ENCODE measurements around the gene L3MBTL4. TPM values are rescaled to one million over a fixed set of nuclear protein-coding genes. Genes with fewer than 3 reads are reported as not detected.
A peak's percentile ranks its signal among the peaks of the same experiment; 100 is the strongest.
"Not testable (repeated sequence)": the region's sequence is repeated elsewhere in the genome, so short reads cannot be mapped to it uniquely, and the experiment has no call there.

Gene L3MBTL4
- total RNA-seq, 1 donor from 2014 or later = 16.2 TPM

DNA sequence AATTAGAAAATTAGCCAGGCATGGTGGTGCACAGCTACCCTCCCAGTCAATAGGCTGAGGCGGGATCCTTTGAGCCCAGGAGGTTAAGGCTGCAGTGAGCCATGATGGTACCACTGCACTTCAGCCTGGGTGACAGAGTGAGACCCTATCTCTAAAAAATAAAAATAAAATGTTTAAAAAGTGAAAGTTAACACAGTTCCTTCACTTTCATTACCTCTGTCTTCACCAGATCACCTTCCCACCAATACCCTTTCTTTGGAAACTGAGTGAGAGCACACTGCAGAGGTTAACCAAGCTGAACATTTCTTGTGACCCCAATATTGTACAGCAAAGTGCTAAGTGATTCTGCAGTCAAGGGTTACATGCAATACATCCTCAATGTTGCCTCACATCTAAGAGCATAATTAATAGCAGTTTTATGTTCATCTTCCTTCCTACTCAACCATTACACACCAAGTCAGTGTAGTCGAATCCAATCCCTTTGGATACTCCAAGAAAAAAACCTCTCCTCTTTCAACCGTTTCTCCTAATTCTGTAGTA lies 1.7 kb downstream of the L3MBTL4 start:
- Histone ChIP-seq H3K27ac (peak overlapping the region; percentile 85), H3K36me3 (no peaks in the 10 kb centered on the region), H3K9me3 (no peaks in the 10 kb centered on the region), H3K4me1 (peaks cover 8% of the 10 kb centered on the region), H3K4me3 (peak overlapping the region; percentile 68), H3K27me3 (no peaks in the 10 kb centered on the region)
- DNase-seq (no peak), ATAC-seq (no peak)
- intact Hi-C loops (cut with DNase I) = no loop called here
- TF ChIP-seq, protein P1, sequence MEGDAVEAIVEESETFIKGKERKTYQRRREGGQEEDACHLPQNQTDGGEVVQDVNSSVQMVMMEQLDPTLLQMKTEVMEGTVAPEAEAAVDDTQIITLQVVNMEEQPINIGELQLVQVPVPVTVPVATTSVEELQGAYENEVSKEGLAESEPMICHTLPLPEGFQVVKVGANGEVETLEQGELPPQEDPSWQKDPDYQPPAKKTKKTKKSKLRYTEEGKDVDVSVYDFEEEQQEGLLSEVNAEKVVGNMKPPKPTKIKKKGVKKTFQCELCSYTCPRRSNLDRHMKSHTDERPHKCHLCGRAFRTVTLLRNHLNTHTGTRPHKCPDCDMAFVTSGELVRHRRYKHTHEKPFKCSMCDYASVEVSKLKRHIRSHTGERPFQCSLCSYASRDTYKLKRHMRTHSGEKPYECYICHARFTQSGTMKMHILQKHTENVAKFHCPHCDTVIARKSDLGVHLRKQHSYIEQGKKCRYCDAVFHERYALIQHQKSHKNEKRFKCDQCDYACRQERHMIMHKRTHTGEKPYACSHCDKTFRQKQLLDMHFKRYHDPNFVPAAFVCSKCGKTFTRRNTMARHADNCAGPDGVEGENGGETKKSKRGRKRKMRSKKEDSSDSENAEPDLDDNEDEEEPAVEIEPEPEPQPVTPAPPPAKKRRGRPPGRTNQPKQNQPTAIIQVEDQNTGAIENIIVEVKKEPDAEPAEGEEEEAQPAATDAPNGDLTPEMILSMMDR (IDR thresholded peaks at IDR 0.05) = no peak

DNA sequence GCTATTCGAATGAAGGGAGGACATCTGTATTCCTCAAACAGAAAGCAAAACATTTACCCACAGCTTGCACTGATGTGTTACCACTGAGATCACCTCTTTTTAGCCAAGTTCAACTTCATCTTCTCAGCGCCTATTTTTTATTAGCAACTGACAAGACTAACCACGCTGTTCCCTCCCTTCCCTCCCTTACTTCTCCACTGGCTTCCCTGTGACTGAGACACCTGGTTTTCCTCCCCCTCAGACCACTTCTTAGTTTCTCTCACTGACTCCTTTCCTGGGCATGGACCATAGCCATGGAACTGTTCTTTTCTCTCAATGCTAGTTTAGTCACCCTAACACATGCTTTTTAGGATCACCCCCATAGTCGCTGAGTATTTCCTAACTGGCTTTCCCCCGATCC lies 3.3 kb downstream of the L3MBTL4 start:
- H3K36me3 ChIP-seq = no peaks in the 10 kb centered on the region
- no peaks in the 10 kb centered on the region for H3K27me3 ChIP-seq
- ATAC-seq (no peak), DNase-seq (no peak)
- H3K9me3 ChIP-seq = no peaks in the 10 kb centered on the region
- H3K4me3 ChIP-seq = no peak overlapping the region
- peaks cover 8% of the 10 kb centered on the region for H3K4me1 ChIP-seq
- intact Hi-C loops (cut with DNase I) = no loop called here
- no peak overlapping the region for H3K27ac ChIP-seq
- TF ChIP-seq, protein P1 (IDR thresholded peaks at IDR 0.05) = no peak

DNA sequence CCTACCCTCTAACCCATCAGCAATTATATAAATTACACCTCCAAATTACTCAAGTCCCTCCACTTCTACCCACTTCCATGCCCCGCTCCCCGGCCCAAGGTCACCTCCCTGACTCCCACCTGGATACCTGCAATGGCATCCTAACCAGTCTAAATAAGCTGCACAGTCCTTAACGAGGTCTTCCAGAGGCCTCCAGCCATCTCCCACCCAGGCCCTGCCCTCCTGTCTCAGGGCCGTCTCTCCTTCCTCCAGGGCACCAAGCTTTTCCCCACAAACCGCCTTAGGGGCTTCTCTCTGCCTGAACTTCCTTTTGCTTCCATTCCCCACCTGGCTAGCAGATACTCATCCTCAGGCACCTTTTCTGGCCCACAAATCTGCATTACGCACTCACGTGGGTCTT lies 4.8 kb downstream of the L3MBTL4 start:
- intact Hi-C loops (cut with DNase I) = no loop called here
- Histone ChIP-seq H3K4me1 (peaks cover 8% of the 10 kb centered on the region), H3K36me3 (no peaks in the 10 kb centered on the region), H3K27ac (no peak overlapping the region), H3K27me3 (no peaks in the 10 kb centered on the region), H3K4me3 (no peak overlapping the region), H3K9me3 (no peaks in the 10 kb centered on the region)
- ATAC-seq (no peak), DNase-seq (no peak)
- TF ChIP-seq, protein P1 (IDR thresholded peaks at IDR 0.05) = no peak

DNA sequence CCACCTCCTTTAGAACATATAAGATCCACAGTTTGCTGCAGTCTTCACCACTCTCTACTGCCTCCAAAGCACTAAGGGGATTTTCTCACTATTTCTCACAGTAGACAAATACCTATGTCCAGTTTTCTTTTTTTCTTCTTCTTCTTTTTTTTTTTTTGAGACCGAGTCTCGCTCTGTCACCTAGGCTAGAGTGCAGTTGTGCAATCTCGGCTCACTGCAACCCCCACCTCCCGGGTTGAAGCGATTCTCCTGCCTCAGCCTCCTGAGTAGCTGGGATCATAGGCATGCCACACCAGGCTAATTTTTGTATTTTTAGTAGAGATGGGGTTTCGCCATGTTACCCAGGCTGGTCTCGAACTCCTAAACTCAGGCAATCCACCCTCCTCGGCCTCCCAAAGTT lies 6.2 kb downstream of the L3MBTL4 start:
- H3K27me3 ChIP-seq; H3K4me1 ChIP-seq; H3K9me3 ChIP-seq; ATAC-seq; H3K36me3 ChIP-seq; H3K4me3 ChIP-seq; intact Hi-C loops (cut with DNase I); H3K27ac ChIP-seq; DNase-seq: not testable (repeated sequence)

DNA sequence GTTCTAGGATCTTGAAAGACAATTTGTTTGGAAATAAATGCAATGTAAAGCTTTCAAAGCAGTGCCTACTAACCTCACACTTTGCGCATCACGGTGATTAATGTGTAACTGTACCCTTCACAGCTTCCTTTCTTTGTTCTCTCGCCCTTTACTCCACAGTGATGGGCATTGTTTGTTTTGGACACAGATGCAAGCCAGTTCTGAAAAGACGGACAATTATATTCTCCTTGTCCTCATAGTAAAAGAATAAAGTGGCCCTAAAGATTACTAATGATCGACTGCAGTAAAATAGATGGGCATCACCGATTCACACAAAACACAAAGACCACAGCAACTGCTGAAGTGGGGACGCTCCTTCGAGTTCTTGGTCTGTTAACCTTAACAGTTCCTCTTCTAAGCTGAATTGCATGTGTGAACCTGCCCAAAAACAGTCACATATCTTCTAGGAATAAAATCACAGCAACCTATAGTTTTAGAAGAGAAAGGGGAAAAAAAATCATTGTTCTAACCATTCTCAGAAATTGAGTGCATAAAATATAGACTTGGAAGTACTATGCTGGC lies 7.7 kb downstream of the L3MBTL4 start:
- DNase-seq (no peak), ATAC-seq (no peak)
- Histone ChIP-seq H3K4me3 (no peak overlapping the region), H3K27me3 (no peaks in the 10 kb centered on the region), H3K27ac (no peak overlapping the region), H3K9me3 (no peaks in the 10 kb centered on the region), H3K36me3 (no peaks in the 10 kb centered on the region), H3K4me1 (no peaks in the 10 kb centered on the region)
- TF ChIP-seq, protein P1 (IDR thresholded peaks at IDR 0.05) = no peak
- intact Hi-C loops (cut with DNase I) = no loop called here

DNA sequence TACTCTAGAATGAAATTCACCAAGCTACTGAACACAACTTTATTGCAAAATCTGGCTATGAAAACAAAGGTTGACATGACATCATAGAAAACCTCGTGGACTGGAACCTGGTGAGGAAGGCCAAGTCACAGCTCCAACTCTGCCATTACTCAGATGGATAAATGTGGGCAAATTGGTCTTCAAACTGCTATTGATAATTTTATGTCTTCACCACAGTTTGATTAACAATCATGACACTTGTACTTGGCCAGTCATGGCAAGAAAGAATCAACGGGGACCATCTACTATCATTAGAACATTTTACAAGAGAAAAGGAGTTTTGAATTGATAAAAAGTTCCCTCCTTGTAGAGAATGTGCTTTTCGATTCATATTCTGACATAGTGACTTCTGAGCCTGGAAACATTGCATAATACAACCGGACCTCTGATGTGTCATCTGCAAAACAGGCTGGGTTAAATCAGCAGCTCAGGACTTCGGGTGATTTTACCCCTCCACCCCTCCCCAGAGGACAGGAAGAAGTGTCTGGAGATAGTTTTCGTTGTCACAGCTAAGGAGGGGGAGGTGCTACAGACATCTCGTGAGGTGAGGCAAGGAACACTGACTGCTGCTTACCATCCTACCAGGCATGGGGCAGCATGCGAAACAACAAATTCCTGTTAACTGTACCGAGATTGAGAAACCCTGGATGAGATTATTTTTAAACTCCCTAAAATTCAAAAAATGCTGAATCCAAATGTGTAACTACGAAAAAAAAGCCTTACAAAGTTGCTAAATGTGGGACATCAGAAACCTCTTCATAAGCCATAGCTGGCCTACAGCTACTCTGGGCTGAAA lies 8.4 kb downstream of the L3MBTL4 start:
- Histone ChIP-seq H3K27ac (peak overlapping the region; percentile 9), H3K27me3 (no peaks in the 10 kb centered on the region), H3K36me3 (no peaks in the 10 kb centered on the region), H3K4me1 (no peaks in the 10 kb centered on the region), H3K9me3 (no peaks in the 10 kb centered on the region), H3K4me3 (no peak overlapping the region)
- TF ChIP-seq, protein P1 (IDR thresholded peaks at IDR 0.05) = no peak
- peak; percentile 78 for ATAC-seq
- intact Hi-C loops (cut with DNase I) = no loop called here
- DNase-seq = no peak
